ENCODE measurements around the gene RAB5A.
"Not testable (repeated sequence)": the region's sequence is repeated elsewhere in the genome, so short reads cannot be mapped to it uniquely, and the experiment has no call there.

The RAB5A gene

GRCh38 chr3:20016076-20016475 lies 69.2 kb downstream of the RAB5A start:
- in situ Hi-C loops (cut with HindIII; ENCODE audit: low sequenced_read_pairs) = not testable (repeated sequence)

GRCh38 chr3:20022954-20023622 lies 76.2 kb downstream of the RAB5A start:
- in situ Hi-C loops (cut with HindIII; ENCODE audit: low sequenced_read_pairs) = no loop called here

- in situ Hi-C loops (cut with HindIII; ENCODE audit: low sequenced_read_pairs) = no loop called here
These were observed 76.9 kb downstream of the RAB5A start for GRCh38 chr3:20023623-20024405.

- in situ Hi-C loops (cut with HindIII; ENCODE audit: low sequenced_read_pairs) = loop anchor here (5.0 kb wide), 3 partner anchors 50 to 130 kb away; no protein-coding TSS in a partner anchor
These were observed 80.2 kb downstream of the RAB5A start for GRCh38 chr3:20027136-20027535.

- in situ Hi-C loops (cut with HindIII; ENCODE audit: low sequenced_read_pairs) = loop anchor here (5.0 kb wide), 3 partner anchors 52 to 132 kb away; no protein-coding TSS in a partner anchor
These were observed 82.0 kb downstream of the RAB5A start for GRCh38 chr3:20028905-20029331.

- in situ Hi-C loops (cut with HindIII; ENCODE audit: low sequenced_read_pairs) = not testable (repeated sequence)
These were observed 85.0 kb downstream of the RAB5A start for GRCh38 chr3:20031939-20032338.

Data from endothelial cell of hepatic sinusoid (primary cell).